Bronchial epithelial cell (primary cell): ENCODE data around the gene HTR1D. TPM values are rescaled to one million over a fixed set of nuclear protein-coding genes. Genes with fewer than 3 reads are reported as not detected.
A peak's percentile ranks its signal among the peaks of the same experiment; 100 is the strongest.
"Not testable (repeated sequence)": the region's sequence is repeated elsewhere in the genome, so short reads cannot be mapped to it uniquely, and the experiment has no call there.

Source experiments
- DNase-seq: peaks from one replicate; pipeline ENCODE4 v3.0.0-alpha.2; 2010; ENCODE audit warnings: low read depth
- FAIRE-seq: peaks from 2 replicates; lab custom pipeline; 2011; peaks lifted over from hg19 to GRCh38; lab: Jason Lieb, UNC
- H3K27me3 ChIP-seq: 2 replicates; pipeline ENCODE4 v1.5.1; 2011; ENCODE audit warnings: low read length; ENCODE audit not compliant: control insufficient read depth, insufficient read depth
- H3K36me3 ChIP-seq: 2 replicates; pipeline ENCODE4 v1.5.1; 2011; ENCODE audit warnings: low read length; ENCODE audit not compliant: control insufficient read depth, insufficient read depth
- H3K4me3 ChIP-seq: 2 replicates; pipeline ENCODE4 v1.5.1; 2011; ENCODE audit warnings: mild to moderate bottlenecking, low read depth, low read length, control low read depth
- total RNA-seq: library from RNA; depleted of rRNA; stranded (reverse); fragments of >200 nt; gene quantifications from 2 replicates; pipeline ENCODE4 v1.2.1, GENCODE V29; 2014
- TF ChIP-seq, protein P1 (sequence below): IDR thresholded peaks from 2 replicates; pipeline ENCODE4 v1.5.1; 2011; ENCODE audit warnings: mild to moderate bottlenecking, moderate library complexity, low read length, control low read depth, inconsistent platforms; ENCODE audit not compliant: insufficient read depth, severe bottlenecking

Gene HTR1D, protein sequence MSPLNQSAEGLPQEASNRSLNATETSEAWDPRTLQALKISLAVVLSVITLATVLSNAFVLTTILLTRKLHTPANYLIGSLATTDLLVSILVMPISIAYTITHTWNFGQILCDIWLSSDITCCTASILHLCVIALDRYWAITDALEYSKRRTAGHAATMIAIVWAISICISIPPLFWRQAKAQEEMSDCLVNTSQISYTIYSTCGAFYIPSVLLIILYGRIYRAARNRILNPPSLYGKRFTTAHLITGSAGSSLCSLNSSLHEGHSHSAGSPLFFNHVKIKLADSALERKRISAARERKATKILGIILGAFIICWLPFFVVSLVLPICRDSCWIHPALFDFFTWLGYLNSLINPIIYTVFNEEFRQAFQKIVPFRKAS
- total RNA-seq = under 0.01 and 0.26 TPM in 2 replicates

DNA sequence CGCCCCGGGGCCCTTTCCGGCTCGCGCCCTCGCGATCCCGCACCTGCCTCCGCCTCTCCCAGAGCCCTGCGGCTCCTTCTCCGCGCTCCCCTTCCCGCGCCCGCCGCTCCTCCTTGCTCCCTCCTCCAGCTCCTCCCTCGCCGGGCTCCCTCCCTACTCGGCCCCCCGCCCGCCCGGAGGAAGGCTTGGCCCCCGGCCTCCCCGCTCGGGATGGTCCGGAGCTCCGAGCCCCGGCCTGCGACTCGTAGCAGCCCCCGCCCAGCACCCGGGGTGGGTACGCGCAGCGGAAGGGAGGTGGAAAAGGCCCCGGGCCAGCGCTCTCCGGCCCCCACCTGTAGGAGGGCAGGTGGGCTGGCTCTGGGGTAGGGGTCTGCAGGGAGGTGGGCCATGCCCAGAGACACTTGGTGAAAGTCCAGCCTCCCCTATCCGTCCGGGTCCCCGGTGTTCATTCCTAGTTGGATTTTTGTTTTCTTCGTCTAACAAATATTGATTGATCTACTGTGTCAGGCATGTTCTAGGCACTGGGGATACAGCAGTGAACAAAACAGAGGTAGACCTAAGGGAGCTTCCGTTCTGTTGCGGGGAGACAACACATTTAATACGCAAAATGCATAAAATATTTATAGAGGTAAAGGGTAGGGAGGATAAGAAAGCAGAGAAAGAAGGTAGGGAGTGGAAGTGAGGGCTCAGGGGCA, at the start of gene HTR1D:
Gene HTR1D, minus strand, starts transcription at position 82 of the 695 bp plus-strand sequence. CDS start 23,283 bp downstream, outside the sequence.
- H3K4me3 ChIP-seq = peak within 1 kb of the TSS; percentile 29
- H3K27me3 ChIP-seq = peaks cover 14% of the 10 kb centered on the region
- no peaks in the 10 kb centered on the region for H3K36me3 ChIP-seq
- DNase-seq (no peak), FAIRE-seq (no peak)
- TF ChIP-seq, protein P1, sequence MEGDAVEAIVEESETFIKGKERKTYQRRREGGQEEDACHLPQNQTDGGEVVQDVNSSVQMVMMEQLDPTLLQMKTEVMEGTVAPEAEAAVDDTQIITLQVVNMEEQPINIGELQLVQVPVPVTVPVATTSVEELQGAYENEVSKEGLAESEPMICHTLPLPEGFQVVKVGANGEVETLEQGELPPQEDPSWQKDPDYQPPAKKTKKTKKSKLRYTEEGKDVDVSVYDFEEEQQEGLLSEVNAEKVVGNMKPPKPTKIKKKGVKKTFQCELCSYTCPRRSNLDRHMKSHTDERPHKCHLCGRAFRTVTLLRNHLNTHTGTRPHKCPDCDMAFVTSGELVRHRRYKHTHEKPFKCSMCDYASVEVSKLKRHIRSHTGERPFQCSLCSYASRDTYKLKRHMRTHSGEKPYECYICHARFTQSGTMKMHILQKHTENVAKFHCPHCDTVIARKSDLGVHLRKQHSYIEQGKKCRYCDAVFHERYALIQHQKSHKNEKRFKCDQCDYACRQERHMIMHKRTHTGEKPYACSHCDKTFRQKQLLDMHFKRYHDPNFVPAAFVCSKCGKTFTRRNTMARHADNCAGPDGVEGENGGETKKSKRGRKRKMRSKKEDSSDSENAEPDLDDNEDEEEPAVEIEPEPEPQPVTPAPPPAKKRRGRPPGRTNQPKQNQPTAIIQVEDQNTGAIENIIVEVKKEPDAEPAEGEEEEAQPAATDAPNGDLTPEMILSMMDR = no peak

DNA sequence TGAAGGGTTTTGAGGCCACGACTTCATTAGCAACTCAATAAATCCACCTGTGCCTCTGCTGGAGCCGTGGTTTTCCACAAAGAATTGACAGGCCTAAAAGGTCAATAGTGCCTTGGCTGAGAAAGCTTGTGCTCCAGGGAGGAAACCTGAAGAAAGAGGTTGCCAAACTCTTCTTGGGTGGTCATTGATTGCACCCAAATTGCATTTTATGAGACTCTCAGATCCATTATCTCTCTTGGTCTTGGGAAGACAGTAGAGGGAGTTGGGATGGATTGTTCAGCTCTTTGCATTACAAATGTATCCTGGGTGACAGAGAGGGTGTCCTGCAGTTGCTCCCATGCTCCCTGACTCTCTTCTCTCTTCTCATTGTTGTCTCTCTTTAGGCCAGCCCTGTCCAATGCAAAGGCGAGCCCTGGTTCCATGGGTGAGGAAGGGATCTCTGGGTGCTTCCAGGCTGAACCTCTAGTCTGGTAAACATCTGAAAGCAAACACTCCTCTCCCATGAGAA, 46.1 kb upstream of the HTR1D start:
- H3K27me3 ChIP-seq = peaks cover 5% of the 10 kb centered on the region
- no peaks in the 10 kb centered on the region for H3K36me3 ChIP-seq
- no peak overlapping the region for H3K4me3 ChIP-seq
- no peak for DNase-seq
- TF ChIP-seq, protein P1 = no peak
- no peak for FAIRE-seq

DNA sequence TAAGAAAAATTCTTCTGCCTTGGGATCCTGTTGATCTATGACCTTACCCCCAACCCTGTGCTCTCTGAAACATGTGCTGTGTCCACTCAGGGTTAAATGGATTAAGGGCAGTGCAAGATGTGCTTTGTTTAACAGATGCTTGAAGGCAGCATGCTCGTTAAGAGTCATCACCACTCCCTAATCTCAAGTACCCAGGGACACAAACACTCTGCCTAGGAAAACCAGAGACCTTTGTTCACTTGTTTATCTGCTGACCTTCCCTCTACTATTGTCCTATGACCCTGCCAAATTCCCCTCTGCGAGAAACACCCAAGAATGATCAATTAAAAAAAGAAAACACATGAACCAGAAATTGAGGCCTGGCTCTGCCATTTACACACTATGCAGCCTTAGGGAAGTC, 40.8 kb upstream of the HTR1D start:
- H3K27me3 ChIP-seq, H3K4me3 ChIP-seq, DNase-seq, FAIRE-seq, H3K36me3 ChIP-seq: not testable (repeated sequence)

DNA sequence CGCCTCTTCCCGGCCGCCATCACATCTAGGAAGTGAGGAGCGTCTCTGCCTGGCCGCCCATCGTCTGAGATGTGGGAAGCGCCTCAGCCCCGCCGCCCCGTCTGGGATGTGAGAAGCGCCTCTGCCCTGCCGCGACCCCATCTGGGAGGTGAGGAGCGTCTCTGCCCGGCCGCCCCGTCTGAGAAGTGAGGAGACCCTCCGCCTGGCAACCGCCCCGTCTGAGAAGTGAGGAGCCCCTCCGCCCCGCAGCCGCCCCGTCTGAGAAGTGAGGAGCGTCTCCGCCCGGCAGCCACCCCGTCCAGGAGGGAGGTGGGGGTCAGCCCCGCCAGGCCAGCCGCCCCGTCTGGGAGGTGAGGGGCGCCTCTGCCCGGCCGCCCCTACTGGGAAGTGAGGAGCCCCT, 40.1 kb upstream of the HTR1D start:
- H3K27me3 ChIP-seq, FAIRE-seq: not testable (repeated sequence)

DNA sequence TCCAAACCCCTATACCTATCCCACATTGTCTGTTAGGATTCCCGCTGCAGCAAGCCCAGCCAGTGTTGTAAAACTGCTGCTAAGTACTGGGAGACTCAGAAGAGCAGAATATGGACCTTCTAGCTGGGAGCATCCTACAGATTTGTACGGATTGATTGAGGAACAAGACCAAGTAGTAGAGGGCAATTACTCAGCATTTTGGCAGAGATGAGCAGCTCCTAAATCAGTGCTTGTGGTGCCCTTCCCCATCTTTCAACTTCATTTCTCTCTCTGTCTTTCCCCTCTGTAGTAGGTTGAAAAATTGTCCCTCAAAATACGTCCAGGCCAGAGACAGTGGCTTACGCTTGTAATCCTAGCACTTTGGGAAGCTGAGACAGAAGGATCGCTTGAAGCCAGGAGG, 37.3 kb upstream of the HTR1D start:
- FAIRE-seq = no peak
- no peaks in the 10 kb centered on the region for H3K36me3 ChIP-seq
- TF ChIP-seq, protein P1 = no peak
- DNase-seq = no peak
- H3K4me3 ChIP-seq = no peak overlapping the region
- H3K27me3 ChIP-seq = no peaks in the 10 kb centered on the region

More for the DNA sequence above, 40.1 kb upstream of the HTR1D start:
- not testable (repeated sequence) for H3K36me3 ChIP-seq, DNase-seq, H3K4me3 ChIP-seq

DNA sequence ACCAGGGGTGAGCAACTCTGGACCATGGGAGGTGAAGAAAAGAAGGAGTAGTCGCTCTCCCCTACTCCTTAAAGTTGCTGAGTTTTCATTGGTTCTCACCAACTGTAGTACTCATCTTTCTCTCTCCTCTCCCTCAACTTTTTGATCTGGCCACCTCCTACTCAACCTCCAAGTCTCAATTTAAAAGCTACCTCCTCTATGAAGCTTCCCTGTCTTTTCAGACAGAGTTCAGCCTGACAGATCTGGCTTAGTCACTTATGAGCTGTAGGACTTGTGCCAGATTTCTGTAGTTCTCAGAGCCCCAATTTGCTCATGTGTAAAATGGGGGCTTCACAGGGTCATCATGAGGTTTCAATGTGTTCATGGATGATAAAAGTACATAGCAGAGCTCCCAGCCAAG, 34.5 kb upstream of the HTR1D start:
- H3K4me3 ChIP-seq = no peak overlapping the region
- H3K27me3 ChIP-seq = no peaks in the 10 kb centered on the region
- H3K36me3 ChIP-seq = no peaks in the 10 kb centered on the region
- TF ChIP-seq, protein P1 = no peak
- FAIRE-seq (no peak), DNase-seq (no peak)
